Adrenal gland (tissue), 5 donors: Measurements from ENCODE around the gene CST7.

Experiments used
- CTCF ChIP-seq, 6 experiments: fragments of 450-650 bp in 4 of 6; fragments of 200-600 bp in 2 of 6; sonication (generic) in 1 of 6; IDR thresholded peaks; 1 replicate in 5 of 6; 2 replicates in 1 of 6; pipeline versions ENCODE4 v1.5.1 to v1.8.0; 2016 to 2021; ENCODE audit warnings: antibody characterized with exemption in 6 of 6, mild to moderate bottlenecking in 2 of 6, moderate library complexity in 1 of 6
- POLR2A ChIP-seq, 2 donors: fragments of 450-650 bp; IDR thresholded peaks; one replicate each; pipeline ENCODE4 v1.6.1; 2017; ENCODE audit warnings: antibody characterized with exemption in 2 of 2, mild to moderate bottlenecking in 2 of 2, moderate library complexity in 1 of 2
- donor health status: DM: no; HTN: no; CAD: no.

- TF ChIP-seq POLR2A (IDR thresholded peaks at IDR 0.05) (no peak), CTCF (IDR thresholded peaks at IDR 0.05) (no peak)
Measured at GRCh38 chr20:24995741-24996448, 46.8 kb downstream of the CST7 start.
